GM19438 (cell line): ENCODE measurements around the gene MCM8.

ENCODE experiments used
- ATAC-seq: cut with Tn5 transposase; IDR thresholded peaks from one replicate; pipeline ENCODE4 v1.9.1; 2021; ENCODE audit warnings: low read depth; ENCODE audit not compliant: unreplicated experiment

MCM8 gene

DNA sequence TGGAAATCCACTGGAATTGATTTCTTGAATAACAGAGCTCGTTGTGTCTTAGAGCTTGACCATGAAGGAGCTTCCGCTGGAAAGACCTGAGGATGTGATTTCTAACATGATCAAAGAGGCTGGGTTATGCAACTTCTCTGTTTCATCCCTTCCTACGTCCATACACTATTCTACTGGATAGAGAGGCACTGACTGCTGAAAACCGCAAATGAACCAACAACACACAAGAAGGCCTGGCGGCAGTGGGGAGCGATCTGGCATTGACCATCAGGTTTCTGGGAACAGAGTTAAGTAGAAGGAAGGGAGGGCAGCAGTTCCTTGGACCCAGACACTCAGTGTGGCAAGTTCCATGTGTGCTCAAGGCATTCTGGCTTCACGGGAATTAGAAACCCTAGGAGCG, 90.1 kb downstream of the MCM8 start:
- ATAC-seq, result no peak

DNA sequence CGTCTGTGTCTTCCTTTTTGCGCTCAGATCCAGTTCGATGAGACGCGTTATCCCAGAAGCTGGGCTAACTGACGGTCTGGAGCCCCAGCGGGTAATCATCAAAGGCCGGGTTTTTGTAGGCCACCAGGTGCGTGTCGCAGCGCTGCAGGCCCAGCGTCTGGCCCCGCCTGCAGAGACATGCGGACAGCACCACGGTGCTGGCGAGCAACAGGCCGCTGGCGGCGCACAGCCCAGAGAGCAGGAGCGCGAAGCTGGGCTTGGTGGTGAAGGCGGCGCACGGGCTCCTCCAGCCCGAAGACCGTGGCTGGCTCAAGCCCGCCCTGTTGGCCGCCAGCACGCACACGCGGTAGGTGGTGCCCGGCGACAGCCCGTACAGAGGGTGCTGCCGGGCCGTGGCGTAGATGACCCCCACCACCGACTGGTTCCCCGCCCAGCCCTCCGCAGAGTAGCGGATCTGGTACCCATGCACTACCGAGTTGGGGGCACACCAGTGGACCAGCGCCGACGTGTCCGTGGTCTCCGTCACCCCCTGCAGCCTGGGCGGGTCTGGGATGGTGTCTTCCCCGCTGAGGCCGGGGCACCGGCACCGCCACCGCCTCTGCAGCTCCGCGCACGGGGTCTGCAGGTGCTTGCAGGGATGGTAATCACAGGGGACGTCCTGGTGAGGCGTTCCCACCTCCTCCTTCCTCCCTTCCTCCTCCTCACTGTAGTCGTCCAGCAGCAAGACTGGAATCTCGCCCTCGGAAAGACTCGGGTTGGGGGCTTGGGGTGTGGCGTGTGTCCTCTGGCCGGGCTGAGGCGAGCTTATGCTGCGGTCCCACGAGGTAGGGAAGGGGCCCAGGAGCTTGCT, 90.7 kb downstream of the MCM8 start:
- ATAC-seq, result no peak

DNA sequence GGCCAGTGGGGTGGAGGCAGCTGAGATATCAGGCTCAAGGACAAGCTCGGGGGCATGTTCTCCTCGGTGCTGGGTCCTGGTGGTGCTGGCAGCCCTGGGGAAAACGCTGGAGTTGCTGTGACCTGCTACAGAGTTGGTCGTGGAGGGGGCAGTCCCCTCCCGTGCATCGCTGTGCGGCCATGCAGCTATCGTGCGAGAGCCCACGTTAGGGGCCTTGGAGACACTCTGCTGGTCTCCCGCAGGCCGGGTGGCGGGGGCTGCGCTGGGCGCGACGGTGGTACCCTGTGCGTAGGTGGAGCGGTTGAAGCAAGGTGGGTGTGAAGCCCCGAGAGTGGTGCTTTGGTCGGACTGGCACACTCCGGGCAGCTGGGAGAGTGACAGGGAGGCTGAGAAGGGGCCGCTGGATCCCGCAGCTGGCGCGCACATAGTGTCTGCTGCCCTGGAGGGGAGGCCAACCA, 91.4 kb downstream of the MCM8 start:
- ATAC-seq, result no peak

DNA sequence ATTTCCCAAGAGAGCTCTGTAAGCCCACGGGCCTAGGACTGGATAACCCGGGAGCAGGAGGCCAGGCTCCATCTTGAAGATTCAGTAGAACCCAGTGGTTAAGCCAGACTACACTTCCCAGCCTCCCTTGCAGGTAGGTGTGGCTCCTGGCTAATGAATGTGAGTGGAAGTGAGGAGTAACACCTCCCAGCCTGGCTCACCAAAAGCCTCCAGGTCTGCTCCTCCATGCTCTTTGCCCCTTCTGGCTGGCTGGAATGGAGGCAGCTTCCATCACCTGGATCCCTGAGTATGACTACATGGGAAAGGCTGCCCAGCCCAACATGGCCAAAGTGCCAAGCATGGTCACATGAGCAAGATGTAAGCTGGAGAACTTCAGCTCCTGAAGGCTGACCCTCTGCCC, 93.7 kb downstream of the MCM8 start:
- ATAC-seq, result no peak

DNA sequence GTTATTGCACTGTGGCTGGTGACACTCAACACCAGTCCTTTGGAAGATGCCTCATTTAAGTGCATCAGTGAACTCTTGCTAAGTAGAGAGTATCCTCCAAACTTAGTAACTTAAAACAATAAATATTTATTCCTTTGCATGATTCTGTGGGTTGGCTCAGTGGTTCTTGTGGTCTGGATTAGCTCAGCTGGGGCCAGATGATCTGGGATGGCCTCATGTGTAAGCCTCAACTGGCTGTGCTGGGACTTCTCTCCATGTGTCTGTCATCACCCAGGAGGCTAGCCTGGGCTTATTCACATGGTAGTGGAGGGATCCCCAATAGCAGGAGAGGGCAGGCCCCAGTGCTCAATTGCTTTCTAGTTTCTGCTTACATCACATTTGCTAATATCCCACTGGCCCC, 95.1 kb downstream of the MCM8 start:
- no peak for ATAC-seq

DNA sequence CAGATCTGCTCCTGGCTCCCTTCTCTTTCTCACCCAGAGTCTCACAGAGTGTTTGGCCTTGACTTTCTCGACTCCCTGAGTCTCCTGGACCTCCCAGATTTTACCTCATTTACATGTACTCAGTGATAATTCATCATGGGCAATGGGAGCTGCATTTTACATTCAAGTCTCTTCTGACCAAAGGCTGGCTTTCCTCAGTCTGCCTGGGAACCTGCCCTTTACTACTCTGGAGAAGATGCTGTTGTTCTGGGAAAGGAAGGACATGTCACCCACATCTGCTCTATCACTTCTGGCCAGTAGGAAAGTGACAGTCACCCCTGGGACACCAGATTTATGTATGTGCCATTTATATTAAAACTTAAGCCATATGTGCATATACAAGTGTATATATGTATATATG, 96.0 kb downstream of the MCM8 start:
- ATAC-seq, result no peak

DNA sequence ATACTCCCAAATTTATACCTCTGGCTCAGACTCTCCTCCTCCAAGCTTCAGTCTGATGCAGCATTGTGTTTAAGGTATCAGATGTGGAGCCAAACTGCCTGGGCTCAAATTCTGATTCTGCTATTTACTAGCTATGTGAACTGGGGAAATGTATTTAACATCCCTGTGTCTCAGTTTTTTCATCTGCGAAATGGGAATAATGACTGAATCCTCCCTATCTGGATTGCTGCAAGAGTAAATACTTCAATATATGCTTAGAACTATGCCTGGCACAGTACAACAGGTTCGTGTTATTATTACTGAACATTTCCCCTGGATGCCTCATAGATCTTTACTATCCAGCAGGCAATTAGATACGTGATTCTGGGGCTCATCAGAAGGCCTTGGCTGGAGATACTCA, 97.9 kb downstream of the MCM8 start:
- ATAC-seq, result no peak
